ENCODE data around the gene ODAD3.
"Not testable (repeated sequence)": the region's sequence is repeated elsewhere in the genome, so short reads cannot be mapped to it uniquely, and the experiment has no call there.

ODAD3 gene

GRCh38 chr19:11380653-11381537 lies 54.0 kb downstream of the ODAD3 start:
- peak; percentile 95 for FAIRE-seq
- peak; percentile 97 for DNase-seq (ENCODE audit: extremely low spot score, insufficient read length, low read depth)

DNA sequence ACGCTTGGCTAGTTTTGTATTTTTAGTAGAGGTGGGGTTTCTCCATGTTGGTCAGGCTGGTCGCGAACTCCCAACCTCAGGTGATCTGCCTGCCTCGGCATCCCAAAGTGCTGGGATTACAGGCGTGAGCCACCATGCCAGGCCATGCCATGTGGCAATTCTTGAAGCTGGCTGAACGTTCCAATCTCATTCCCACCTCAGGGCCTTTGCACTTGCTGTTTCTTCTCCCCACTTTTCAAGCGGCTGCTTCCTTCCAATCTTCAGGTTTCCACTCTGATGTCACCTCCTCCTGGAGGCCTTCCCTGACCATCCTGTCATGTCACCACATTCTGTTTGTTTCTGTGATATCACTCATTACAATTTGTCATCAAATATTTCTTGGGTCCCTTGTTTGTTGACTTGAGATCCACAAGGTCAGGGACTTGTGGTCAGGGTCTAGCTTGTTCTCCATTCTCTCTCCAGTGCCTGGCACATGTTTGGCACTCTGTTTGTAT lies 55.0 kb downstream of the ODAD3 start:
- DNase-seq (ENCODE audit: extremely low spot score, insufficient read length, low read depth) (no peak), FAIRE-seq (no peak)

DNA sequence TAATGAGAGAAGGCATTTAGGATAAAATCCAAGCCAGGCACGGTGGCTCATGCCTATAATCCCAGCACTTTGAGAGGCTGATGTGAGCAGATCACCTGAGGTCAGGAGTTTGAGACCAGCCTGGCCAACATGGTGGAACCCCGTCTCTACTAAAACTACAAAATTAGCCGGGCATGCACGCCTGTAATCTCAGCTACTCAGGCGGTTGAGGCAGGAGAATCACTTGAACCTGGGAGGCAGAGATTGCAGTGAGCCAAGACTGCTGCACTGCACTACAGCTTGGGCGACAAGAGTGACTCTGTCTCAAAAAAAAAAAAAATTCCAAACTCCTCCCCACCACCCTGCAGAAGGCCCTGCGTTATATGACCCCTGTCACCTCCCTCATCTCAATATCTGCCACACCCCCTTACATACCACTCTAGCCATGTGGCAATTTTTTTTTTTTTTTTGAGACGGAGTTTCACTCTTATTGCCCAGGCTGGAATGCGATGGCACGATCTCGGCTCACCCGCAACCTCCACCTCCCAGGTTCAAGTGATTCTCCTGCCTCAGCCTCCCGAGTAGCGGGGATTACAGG lies 55.6 kb downstream of the ODAD3 start:
- not testable (repeated sequence) for DNase-seq (ENCODE audit: extremely low spot score, insufficient read length, low read depth); FAIRE-seq

DNA sequence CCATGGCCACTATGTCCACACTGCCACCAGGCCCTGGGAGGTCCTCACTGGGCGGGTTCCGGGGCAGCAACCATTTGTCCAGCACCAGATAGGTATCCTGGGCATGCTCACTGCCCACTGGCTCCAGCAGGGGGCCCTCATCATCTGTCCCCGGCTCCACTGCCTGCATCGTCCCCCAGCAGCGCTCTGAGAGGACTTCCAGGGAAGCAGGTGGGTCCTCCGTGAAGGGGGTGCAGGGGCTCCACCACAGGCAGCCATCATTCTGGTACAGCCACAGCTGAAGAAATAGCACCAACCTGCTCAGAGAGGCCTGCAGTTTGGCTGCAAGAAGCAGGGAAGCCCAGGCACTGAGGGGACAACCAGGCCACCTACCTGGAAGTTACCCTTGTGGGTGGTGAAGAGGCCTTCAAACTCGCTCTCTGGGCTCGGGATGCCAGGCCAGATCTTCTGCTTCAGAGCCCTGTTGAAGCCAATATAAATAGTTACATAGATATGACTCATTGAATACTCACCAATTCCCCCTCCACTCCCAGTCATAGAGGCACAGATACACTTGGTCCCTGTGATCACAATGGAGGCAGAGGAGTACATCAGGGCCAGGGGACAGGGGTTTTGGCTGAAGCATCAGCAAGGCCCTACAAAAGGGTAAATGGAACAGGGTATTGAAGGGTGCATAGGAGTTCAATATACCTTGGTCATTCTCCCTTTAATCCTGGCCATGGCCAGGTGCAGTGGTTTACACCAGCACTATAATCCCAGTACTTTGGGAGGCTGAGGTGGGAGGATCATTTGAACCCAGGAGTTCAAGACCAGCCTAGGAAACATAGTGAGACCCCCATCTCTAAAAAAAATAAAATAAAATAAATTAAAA lies 56.4 kb downstream of the ODAD3 start:
- FAIRE-seq (no peak), DNase-seq (ENCODE audit: extremely low spot score, insufficient read length, low read depth) (no peak)

GRCh38 chr19:11377756-11378155 lies 57.2 kb downstream of the ODAD3 start:
- no peak for FAIRE-seq

DNA sequence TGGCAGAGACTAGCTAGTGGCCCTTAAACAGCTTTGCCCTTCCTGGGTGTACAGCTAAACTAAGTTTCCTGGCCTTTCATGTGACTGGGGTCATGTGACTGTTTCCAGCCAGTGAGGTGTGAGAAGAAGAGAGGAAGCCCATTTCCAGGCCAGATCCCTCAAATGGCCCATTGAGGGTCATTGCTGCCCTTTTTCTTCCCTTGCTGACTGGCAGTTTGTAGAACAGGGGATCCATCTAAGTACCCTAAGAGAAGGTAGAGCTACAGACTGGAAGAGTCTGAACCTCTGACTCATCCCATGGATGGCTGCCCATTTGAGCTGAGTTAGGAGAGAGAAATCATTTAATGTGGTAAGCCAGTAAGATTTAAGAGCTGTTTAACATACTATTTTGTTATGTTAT lies 57.7 kb downstream of the ODAD3 start:
- FAIRE-seq (peak; percentile 51), DNase-seq (ENCODE audit: extremely low spot score, insufficient read length, low read depth) (no peak)

More at GRCh38 chr19:11377756-11378155, 57.2 kb downstream of the ODAD3 start:
- no peak for DNase-seq (ENCODE audit: extremely low spot score, insufficient read length, low read depth)

DNA sequence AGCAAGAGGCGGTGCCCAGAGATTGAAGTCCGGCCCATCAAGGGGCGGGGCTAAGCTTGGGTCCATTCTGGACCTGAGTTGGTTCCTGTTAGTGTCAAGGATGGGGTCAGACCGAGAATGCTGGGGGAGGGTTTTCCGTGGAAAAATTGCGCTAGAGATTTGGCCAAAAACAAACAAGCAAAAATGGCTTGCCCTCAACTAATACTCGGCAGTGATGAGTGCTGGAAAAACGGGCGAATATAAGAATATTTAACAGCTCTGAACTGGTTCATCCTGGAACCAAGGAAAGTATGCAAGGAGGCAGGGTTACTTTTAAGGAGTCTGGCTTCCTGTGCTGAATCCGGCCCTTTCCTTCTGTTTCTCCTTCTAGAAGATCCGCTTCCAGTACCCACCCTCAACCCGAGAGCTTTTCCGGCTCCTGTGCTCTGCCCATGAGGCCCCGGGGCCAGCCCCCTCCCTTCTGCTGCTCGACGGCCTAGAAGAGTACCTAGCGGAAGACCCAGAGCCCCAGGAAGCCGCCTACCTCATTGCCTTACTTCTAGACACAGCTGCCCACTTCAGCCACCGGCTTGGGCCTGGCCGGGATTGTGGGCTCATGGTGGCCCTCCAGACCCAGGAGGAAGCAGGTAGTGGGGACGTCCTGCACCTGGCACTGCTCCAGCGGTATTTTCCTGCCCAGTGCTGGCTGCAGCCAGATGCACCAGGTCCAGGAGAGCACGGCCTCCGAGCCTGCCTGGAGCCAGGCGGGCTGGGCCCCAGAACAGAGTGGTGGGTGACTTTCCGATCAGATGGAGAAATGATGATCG lies 59.6 kb downstream of the ODAD3 start:
- FAIRE-seq (no peak), DNase-seq (ENCODE audit: extremely low spot score, insufficient read length, low read depth) (no peak)

GRCh38 chr19:11374433-11375142 lies 60.3 kb downstream of the ODAD3 start, which contains the start of gene SWSAP1:
SWSAP1 (plus strand) TSS chr19:11374666; CDS start chr19:11374681, 15 bp downstream.
- peak; percentile 99 for FAIRE-seq
- DNase-seq (ENCODE audit: extremely low spot score, insufficient read length, low read depth): peak; percentile 92

GRCh38 chr19:11373885-11374432 lies 61.0 kb downstream of the ODAD3 start:
- no peak for DNase-seq (ENCODE audit: extremely low spot score, insufficient read length, low read depth)

DNA sequence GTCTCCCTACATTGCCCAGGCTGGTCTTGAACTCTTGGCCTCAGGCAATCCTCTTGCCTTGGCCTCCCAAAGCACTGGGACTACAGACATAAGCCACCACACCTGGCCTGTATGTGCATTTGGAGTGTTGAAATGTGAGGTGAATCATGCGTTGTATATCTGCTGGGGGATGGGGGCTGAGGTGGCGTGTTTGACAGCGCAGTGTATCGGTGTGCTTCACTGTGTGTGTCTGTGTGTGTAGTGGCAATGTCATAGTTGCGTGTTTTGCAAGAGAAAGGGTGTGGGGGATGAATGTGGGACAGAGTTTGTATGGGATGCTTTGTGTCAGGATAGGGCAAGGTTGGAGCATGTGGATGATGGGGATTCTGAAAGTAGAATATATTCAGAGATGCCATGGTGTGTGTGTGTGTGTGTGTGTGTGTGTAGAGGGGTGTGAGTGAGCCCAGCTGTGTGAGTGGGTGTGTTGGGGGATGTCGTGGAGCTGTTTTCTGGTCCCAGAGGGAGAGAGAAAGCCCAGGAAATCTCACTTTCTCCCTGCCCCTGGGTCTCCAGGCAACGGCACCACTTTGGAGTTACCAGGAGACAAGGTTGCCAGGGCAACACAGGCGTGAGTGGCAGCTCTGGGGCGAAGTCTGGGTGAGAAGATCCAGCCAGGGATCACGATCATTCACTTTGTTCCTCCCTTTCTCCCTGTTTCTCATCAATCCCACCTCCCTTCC lies 61.6 kb downstream of the ODAD3 start:
- no peak for DNase-seq (ENCODE audit: extremely low spot score, insufficient read length, low read depth)
- no peak for FAIRE-seq

More at GRCh38 chr19:11373885-11374432, 61.0 kb downstream of the ODAD3 start:
- no peak for FAIRE-seq

- FAIRE-seq: no peak
- no peak for DNase-seq (ENCODE audit: extremely low spot score, insufficient read length, low read depth)
These were observed 64.2 kb downstream of the ODAD3 start for GRCh38 chr19:11370744-11371143.

All from GM18507 (cell line).